HepG2 (cell line): ENCODE results near the gene CDC25C. TPM values are rescaled to one million over a fixed set of nuclear protein-coding genes. Genes with fewer than 3 reads are reported as not detected.
A peak's percentile ranks its signal among the peaks of the same experiment; 100 is the strongest.

Experiments used
- AFF4 ChIP-seq: sonication (generic); formaldehyde crosslinking; IDR thresholded peaks from 2 replicates; pipeline ENCODE4 v1.4.0; 2020; ENCODE audit warnings: missing genetic modification reagents
- CEBPG ChIP-seq: IDR thresholded peaks from 2 replicates; pipeline ENCODE4 v1.6.1; 2016
- ESRRA ChIP-seq: sonication (generic); formaldehyde crosslinking; IDR thresholded peaks from 2 replicates; pipeline ENCODE4 v1.5.1; 2020; ENCODE audit warnings: mild to moderate bottlenecking, low read depth, missing genetic modification reagents
- HNRNPH1 ChIP-seq: fragments of 200-400 bp; formaldehyde crosslinking; optimal IDR thresholded peaks from 2 replicates; pipeline ENCODE3; 2017; ENCODE audit warnings: mild to moderate bottlenecking, low read depth, low read length
- NR2F6 ChIP-seq, 2 experiments: IDR thresholded peaks; 2 replicates each; pipeline ENCODE4 v1.6.1; 2016; ENCODE audit warnings: antibody characterized with exemption in 1 of 2, mild to moderate bottlenecking in 1 of 2
- PBX3 ChIP-seq: sonication (generic); formaldehyde crosslinking; IDR thresholded peaks from 2 replicates; pipeline ENCODE4 v1.8.1; 2023; ENCODE audit warnings: missing genetic modification reagents, inconsistent platforms, borderline replicate concordance
- SIX1 ChIP-seq: sonication (generic); formaldehyde crosslinking; IDR thresholded peaks from 2 replicates; pipeline ENCODE4 v1.4.0; 2020; ENCODE audit warnings: missing genetic modification reagents, borderline replicate concordance
- SP5 ChIP-seq: IDR thresholded peaks from 2 replicates; pipeline ENCODE4 v1.6.1; 2016; ENCODE audit warnings: low read depth, borderline replicate concordance
- XRCC5 ChIP-seq: fragments of 200-400 bp; formaldehyde crosslinking; optimal IDR thresholded peaks from 2 replicates; pipeline ENCODE3; 2017; ENCODE audit warnings: mild to moderate bottlenecking, low read length
- ZBTB21 ChIP-seq: sonication (generic); formaldehyde crosslinking; IDR thresholded peaks from 2 replicates; pipeline ENCODE4 v1.4.0; 2020; ENCODE audit warnings: missing genetic modification reagents
- ZNF205 ChIP-seq: IDR thresholded peaks from 2 replicates; pipeline ENCODE4 v1.6.1; 2018; ENCODE audit warnings: missing biosample characterization, missing genetic modification reagents
- ZNF207 ChIP-seq: fragments of 450-650 bp; IDR thresholded peaks from 2 replicates; pipeline ENCODE4 v1.6.1; 2016; ENCODE audit warnings: antibody characterized with exemption, borderline replicate concordance
- ZNF260 ChIP-seq: sonication (generic); formaldehyde crosslinking; IDR thresholded peaks from 2 replicates; pipeline ENCODE4 v1.4.0; 2020; ENCODE audit warnings: missing genetic modification reagents, low read depth, mild to moderate bottlenecking, borderline replicate concordance
- ZNF3 ChIP-seq: IDR thresholded peaks from 2 replicates; pipeline ENCODE4 v1.7.0; 2017; ENCODE audit warnings: inconsistent platforms
- ZNF546 ChIP-seq: sonication (generic); formaldehyde crosslinking; conservative IDR thresholded peaks from 2 replicates; pipeline ENCODE4 v1.8.1; 2023; ENCODE audit warnings: mild to moderate bottlenecking, missing genetic modification reagents
- ZNF616 ChIP-seq: sonication (generic); formaldehyde crosslinking; IDR thresholded peaks from 2 replicates; pipeline ENCODE4 v1.5.0; 2020; ENCODE audit warnings: low read depth, mild to moderate bottlenecking, missing genetic modification reagents
- ZNF619 ChIP-seq: sonication (generic); formaldehyde crosslinking; IDR thresholded peaks from 2 replicates; pipeline ENCODE4 v1.4.0; 2020; ENCODE audit warnings: mild to moderate bottlenecking, missing genetic modification reagents
- ZNF704 ChIP-seq: sonication (generic); formaldehyde crosslinking; IDR thresholded peaks from 2 replicates; pipeline ENCODE4 v1.8.1; 2023; ENCODE audit warnings: mild to moderate bottlenecking, inconsistent platforms, moderate library complexity, missing genetic modification reagents, borderline replicate concordance
- ZNF781 ChIP-seq: sonication (generic); formaldehyde crosslinking; IDR thresholded peaks from 2 replicates; pipeline ENCODE4 v1.5.1; 2020; ENCODE audit warnings: borderline replicate concordance, mild to moderate bottlenecking, missing genetic modification reagents; ENCODE audit errors: not compliant biosample characterization
- polyA plus RNA-seq, 8 experiments: library from polyadenylated mRNA; depleted of rRNA in 3 of 8; stranded (reverse) in 7 of 8; unstranded in 1 of 8; fragments of >200 nt; fragmentation: Illumina TruSeq in 4 of 8; extraction: Trizol in 4 of 8; gene quantifications; 2 replicates each; pipeline versions ENCODE4 v1.2.1 to v1.2.3, GENCODE V29; 2011 to 2016; ENCODE audit warnings: low read depth in 4 of 8, missing spikeins in 1 of 8, mixed read lengths in 1 of 8; ENCODE audit not compliant: insufficient read depth in 1 of 8
- total RNA-seq, 5 experiments: library from RNA; depleted of rRNA; stranded (reverse); fragments of >200 nt; fragmentation: Illumina TruSeq; extraction: Trizol; gene quantifications; 2 replicates each; pipeline ENCODE4 v1.2.3, GENCODE V29; 2016; ENCODE audit warnings: low read depth in 1 of 5
- TF ChIP-seq, protein P1 (sequence below): IDR thresholded peaks from 2 replicates; pipeline ENCODE4 v1.4.0; 2020; ENCODE audit warnings: mild to moderate bottlenecking, missing genetic modification reagents

CDC25C gene
- total and polyA plus RNA-seq, 2 of the 13 experiments (the other 11 are each of a cell fraction or from before 2014, with no cell fraction given), result 17.7 to 27.6 TPM

DNA sequence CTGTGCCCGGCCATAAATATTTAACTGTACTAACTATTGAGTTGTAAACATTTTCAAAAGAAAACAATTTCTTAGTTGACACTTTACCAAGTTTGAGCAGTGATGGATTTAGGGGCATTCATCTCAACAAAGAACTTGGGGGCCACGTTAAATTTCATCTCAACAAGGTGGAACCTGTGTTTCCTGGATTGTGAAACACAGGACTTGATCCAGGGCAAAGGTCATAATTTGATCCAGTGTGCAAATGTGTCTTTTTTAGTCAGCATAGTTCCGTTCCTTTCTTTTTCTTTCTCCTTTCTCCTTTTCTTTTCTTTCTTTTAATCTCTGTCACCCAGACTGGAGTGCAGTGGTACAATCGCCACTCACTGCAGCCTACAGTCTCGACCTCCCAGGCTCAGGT lies 60.3 kb downstream of the CDC25C start (continued):
- TF ChIP-seq, protein P1, sequence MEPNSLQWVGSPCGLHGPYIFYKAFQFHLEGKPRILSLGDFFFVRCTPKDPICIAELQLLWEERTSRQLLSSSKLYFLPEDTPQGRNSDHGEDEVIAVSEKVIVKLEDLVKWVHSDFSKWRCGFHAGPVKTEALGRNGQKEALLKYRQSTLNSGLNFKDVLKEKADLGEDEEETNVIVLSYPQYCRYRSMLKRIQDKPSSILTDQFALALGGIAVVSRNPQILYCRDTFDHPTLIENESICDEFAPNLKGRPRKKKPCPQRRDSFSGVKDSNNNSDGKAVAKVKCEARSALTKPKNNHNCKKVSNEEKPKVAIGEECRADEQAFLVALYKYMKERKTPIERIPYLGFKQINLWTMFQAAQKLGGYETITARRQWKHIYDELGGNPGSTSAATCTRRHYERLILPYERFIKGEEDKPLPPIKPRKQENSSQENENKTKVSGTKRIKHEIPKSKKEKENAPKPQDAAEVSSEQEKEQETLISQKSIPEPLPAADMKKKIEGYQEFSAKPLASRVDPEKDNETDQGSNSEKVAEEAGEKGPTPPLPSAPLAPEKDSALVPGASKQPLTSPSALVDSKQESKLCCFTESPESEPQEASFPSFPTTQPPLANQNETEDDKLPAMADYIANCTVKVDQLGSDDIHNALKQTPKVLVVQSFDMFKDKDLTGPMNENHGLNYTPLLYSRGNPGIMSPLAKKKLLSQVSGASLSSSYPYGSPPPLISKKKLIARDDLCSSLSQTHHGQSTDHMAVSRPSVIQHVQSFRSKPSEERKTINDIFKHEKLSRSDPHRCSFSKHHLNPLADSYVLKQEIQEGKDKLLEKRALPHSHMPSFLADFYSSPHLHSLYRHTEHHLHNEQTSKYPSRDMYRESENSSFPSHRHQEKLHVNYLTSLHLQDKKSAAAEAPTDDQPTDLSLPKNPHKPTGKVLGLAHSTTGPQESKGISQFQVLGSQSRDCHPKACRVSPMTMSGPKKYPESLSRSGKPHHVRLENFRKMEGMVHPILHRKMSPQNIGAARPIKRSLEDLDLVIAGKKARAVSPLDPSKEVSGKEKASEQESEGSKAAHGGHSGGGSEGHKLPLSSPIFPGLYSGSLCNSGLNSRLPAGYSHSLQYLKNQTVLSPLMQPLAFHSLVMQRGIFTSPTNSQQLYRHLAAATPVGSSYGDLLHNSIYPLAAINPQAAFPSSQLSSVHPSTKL, result 0 out of 2 replicates have a peak, but pooled peaks have one; percentile 23
- TF ChIP-seq ESRRA, result no peak
- TF ChIP-seq CEBPG (CRISPR knock-in tag), result peak; percentile 55
- TF ChIP-seq NR2F6 (IDR thresholded peaks at IDR 0.05), result peak; percentile 68
- TF ChIP-seq NR2F6 (CRISPR knock-in tag; IDR thresholded peaks at IDR 0.05), result 0 out of 2 replicates have a peak, but pooled peaks have one; percentile 40
- no peak for TF ChIP-seq SP5
- TF ChIP-seq ZNF616 (CRISPR knock-in tag), result no peak
- TF ChIP-seq ZNF704 (CRISPR knock-in tag), result no peak
- TF ChIP-seq PBX3 (CRISPR knock-in tag), result no peak
- TF ChIP-seq ZNF260, result no peak
- TF ChIP-seq SIX1, result no peak
- no peak for TF ChIP-seq ZNF781 (CRISPR knock-in tag)
- no peak for TF ChIP-seq XRCC5
- TF ChIP-seq ZNF207, result no peak
- no peak for TF ChIP-seq ZNF205 (CRISPR knock-in tag)
- no peak for TF ChIP-seq HNRNPH1
- TF ChIP-seq ZNF3, result no peak
- no peak for TF ChIP-seq ZBTB21 (CRISPR knock-in tag)
- TF ChIP-seq AFF4 (CRISPR knock-in tag), result no peak
- TF ChIP-seq ZNF619 (CRISPR knock-in tag), result no peak
- TF ChIP-seq ZNF546 (CRISPR knock-in tag), result no peak
